ENCODE results near the gene PPP2R1B.

Gene PPP2R1B

DNA sequence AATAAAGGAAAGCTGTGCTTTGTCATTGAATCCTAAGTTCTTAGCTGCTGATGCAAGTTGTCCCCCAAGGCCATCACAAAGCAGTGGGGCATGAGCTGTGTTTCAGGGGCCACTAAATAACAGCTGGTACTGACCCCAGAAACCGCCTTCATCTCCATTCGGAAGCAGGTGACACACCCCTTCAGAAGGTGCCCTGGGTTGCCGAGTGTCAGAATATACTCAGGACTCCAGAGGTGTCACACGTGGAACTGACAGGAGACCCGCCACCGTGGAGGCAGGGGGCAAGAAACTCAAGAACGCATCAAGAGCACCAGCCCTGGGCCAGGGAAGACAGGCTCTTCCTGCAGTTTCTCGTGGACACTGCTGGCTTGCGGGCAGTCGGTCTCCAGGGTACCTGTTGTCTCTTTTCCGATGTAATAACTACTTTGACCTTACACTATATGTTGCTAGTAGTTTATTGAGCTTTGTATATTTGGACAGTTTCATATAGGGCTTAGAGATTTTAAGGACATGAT is 41.5 kb downstream of the PPP2R1B start:
- TF ChIP-seq, protein P1, sequence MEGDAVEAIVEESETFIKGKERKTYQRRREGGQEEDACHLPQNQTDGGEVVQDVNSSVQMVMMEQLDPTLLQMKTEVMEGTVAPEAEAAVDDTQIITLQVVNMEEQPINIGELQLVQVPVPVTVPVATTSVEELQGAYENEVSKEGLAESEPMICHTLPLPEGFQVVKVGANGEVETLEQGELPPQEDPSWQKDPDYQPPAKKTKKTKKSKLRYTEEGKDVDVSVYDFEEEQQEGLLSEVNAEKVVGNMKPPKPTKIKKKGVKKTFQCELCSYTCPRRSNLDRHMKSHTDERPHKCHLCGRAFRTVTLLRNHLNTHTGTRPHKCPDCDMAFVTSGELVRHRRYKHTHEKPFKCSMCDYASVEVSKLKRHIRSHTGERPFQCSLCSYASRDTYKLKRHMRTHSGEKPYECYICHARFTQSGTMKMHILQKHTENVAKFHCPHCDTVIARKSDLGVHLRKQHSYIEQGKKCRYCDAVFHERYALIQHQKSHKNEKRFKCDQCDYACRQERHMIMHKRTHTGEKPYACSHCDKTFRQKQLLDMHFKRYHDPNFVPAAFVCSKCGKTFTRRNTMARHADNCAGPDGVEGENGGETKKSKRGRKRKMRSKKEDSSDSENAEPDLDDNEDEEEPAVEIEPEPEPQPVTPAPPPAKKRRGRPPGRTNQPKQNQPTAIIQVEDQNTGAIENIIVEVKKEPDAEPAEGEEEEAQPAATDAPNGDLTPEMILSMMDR (IDR thresholded peaks at IDR 0.05; ENCODE audit: extremely low read depth, insufficient read depth, missing control alignments), result no peak
- DNase-seq (ENCODE audit: low spot score), result no peak
- in situ Hi-C loops (cut with MboI; ENCODE audit: low pct_unique_long_range_greater_than_20kb, low sequenced_read_pairs, unreplicated experiment), result no loop called here

DNA sequence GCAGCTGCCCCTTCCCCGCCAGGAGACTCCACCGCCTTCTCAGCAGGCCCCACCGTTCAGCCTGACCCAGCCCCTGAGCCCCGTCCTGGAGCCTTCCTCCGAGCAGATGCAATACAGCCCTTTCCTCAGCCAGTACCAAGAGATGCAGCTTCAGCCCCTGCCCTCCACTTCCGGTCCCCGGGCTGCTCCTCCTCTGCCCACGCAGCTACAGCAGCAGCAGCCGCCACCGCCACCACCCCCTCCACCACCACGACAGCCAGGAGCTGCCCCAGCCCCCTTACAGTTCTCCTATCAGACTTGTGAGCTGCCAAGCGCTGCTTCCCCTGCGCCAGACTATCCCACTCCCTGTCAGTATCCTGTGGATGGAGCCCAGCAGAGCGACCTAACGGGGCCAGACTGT is 42.6 kb downstream of the PPP2R1B start:
- DNase-seq (ENCODE audit: low spot score), result no peak
- in situ Hi-C loops (cut with MboI; ENCODE audit: low pct_unique_long_range_greater_than_20kb, low sequenced_read_pairs, unreplicated experiment), result no loop called here
- TF ChIP-seq, protein P1 (IDR thresholded peaks at IDR 0.05; ENCODE audit: extremely low read depth, insufficient read depth, missing control alignments), result no peak

DNA sequence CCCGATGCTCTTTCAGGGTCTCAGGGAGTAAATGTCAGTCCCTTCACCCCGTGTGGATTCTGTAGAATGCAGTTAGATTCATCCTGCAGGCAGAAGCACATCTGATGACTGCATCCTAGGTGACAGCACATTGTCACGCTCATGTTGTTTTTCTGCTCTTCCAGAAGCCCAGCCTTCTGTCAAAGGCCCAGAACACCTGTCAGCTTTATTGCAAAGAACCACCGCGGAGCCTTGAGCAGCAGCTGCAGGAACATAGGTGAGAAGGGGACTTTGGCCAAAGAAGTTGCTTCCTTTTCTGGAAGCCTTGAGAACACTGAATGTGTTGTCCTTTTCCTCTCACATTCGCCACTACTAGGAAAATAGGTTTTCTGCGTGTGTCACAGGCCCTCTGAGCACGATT is 43.7 kb downstream of the PPP2R1B start:
- in situ Hi-C loops (cut with MboI; ENCODE audit: low pct_unique_long_range_greater_than_20kb, low sequenced_read_pairs, unreplicated experiment), result no loop called here
- TF ChIP-seq, protein P1 (IDR thresholded peaks at IDR 0.05; ENCODE audit: extremely low read depth, insufficient read depth, missing control alignments), result no peak
- no peak for DNase-seq (ENCODE audit: low spot score)

DNA sequence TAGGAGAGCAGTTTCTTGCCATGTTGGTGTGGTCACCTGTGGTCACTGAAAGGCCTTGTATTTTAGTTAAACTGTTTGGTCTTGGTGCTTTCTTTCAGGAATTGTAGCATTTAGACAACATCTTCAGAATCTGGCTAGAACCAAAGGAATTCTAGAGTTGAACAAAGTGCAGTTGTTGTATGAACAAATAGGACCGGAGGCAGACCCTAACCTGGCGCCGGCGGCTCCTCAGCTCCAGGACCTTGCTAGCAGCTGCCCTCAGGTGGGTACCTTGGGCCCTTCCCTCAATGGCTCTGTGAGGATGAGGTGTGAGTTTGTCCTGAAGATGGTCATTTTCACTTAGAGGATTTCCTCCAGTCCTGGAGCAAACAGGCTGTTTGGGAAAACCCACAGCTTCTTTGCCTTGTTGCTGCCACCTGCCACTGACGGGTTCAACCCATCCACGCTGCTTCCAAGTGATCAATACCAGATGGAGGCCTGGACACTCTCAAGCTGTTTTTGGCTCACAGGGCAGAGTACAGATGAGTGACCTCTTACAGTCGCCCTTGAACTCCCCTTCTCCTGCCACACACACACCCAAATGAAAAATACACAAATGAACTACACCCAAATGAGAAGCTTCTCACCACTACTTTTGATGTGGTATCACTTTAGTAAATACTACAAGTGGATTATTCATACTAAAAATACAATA is 45.2 kb downstream of the PPP2R1B start:
- TF ChIP-seq, protein P1 (IDR thresholded peaks at IDR 0.05; ENCODE audit: extremely low read depth, insufficient read depth, missing control alignments), result no peak
- DNase-seq (ENCODE audit: low spot score), result no peak
- in situ Hi-C loops (cut with MboI; ENCODE audit: low pct_unique_long_range_greater_than_20kb, low sequenced_read_pairs, unreplicated experiment), result no loop called here

DNA sequence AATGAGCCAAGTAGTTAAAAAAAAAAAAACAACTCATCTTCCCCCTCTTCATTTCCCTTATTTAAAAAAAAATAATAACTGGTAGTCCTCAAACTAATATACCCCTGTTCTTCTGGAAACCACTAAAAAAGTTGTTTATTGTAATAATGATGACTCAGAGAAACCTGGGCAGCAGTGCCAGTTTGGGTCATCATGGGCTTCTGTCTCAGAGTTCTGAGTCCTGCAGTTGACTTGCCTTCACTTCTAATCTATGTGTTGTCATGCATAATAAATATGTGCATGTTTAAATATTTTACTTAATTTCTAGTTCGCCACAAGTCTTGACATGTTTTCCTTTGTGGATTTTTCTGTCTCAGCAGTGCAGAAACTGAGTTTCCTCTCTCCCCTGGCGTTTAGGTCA is 46.8 kb downstream of the PPP2R1B start:
- DNase-seq (ENCODE audit: low spot score), result no peak
- in situ Hi-C loops (cut with MboI; ENCODE audit: low pct_unique_long_range_greater_than_20kb, low sequenced_read_pairs, unreplicated experiment), result no loop called here
- TF ChIP-seq, protein P1 (IDR thresholded peaks at IDR 0.05; ENCODE audit: extremely low read depth, insufficient read depth, missing control alignments), result no peak

DNA sequence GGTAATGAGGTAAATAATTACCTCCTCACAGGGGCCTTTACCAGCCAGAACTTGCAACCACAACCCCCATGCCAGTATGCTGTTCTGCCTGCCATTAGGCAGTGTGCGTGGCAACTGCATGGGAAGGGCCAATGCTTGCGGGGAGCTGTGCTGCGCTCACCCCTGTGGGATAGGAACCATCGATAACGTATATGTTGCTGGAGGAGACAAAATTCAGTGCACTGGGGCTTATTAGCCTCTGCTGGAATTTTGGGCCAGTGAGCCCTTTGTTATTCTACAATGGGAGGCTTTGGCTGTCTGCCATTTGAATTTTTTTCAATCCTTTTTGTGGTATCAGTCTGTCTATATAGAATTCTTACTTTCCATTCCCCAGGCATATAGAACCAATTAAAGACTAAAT is 47.3 kb downstream of the PPP2R1B start:
- in situ Hi-C loops (cut with MboI; ENCODE audit: low pct_unique_long_range_greater_than_20kb, low sequenced_read_pairs, unreplicated experiment), result no loop called here
- TF ChIP-seq, protein P1 (IDR thresholded peaks at IDR 0.05; ENCODE audit: extremely low read depth, insufficient read depth, missing control alignments), result no peak
- no peak for DNase-seq (ENCODE audit: low spot score)
